IMR-90 (cell line): ENCODE results near the gene MTCL1.

ENCODE experiments used
- NFE2L2 ChIP-seq: fragments of 150-350 bp; IDR thresholded peaks from 2 replicates; pipeline ENCODE4 v1.6.1; 2016; ENCODE audit warnings: low read depth, mild to moderate bottlenecking, low read length
- POLR2A ChIP-seq: IDR thresholded peaks from 2 replicates; pipeline ENCODE4 v1.6.1; 2012; ENCODE audit warnings: mild to moderate bottlenecking, low read depth, low read length
- TF ChIP-seq, protein P1 (sequence below): conservative IDR thresholded peaks from 2 replicates; pipeline ENCODE4 v1.5.1; 2012; ENCODE audit warnings: mild to moderate bottlenecking, low read depth, low read length, improper control_type of control experiment

DNA sequence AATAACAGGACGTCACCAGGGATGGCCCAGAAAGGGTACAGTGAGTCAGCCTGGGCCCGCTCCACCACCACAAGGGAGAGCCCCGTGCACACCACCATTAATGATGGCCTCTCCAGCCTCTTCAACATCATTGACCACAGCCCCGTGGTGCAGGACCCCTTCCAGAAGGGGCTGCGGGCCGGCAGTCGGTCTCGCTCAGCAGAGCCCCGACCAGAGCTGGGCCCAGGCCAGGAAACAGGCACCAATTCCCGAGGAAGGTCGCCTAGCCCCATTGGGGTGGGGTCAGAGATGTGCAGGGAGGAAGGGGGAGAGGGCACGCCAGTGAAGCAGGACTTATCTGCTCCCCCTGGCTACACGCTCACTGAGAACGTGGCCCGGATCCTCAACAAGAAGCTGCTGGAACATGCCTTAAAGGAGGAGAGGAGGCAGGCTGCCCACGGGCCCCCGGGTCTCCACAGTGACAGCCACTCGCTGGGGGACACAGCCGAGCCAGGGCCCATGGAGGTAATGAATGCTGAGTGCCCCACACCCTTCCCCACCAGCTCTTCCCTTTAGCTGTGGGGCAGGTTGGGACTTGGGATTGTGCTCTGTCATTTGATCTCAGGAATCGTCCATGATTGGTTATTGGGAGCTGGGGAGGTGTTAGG, 120.5 kb downstream of the MTCL1 start:
- TF ChIP-seq, protein P1, sequence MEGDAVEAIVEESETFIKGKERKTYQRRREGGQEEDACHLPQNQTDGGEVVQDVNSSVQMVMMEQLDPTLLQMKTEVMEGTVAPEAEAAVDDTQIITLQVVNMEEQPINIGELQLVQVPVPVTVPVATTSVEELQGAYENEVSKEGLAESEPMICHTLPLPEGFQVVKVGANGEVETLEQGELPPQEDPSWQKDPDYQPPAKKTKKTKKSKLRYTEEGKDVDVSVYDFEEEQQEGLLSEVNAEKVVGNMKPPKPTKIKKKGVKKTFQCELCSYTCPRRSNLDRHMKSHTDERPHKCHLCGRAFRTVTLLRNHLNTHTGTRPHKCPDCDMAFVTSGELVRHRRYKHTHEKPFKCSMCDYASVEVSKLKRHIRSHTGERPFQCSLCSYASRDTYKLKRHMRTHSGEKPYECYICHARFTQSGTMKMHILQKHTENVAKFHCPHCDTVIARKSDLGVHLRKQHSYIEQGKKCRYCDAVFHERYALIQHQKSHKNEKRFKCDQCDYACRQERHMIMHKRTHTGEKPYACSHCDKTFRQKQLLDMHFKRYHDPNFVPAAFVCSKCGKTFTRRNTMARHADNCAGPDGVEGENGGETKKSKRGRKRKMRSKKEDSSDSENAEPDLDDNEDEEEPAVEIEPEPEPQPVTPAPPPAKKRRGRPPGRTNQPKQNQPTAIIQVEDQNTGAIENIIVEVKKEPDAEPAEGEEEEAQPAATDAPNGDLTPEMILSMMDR, result no peak
- TF ChIP-seq POLR2A, result no peak
- no peak for TF ChIP-seq NFE2L2
